Calu3 (cell line): Measurements from ENCODE around the gene HDAC4. TPM values are rescaled to one million over a fixed set of nuclear protein-coding genes. Genes with fewer than 3 reads are reported as not detected.

Source experiments
- BruUV-seq: library from RNA; stranded (reverse); fragments of 400-500 nt; replicated peaks from 2 replicates; lab custom pipeline; 2021; lab: Mats Ljungman, UMichigan
- CTCF ChIA-PET: fragments of 300-600 bp; sonication (Branson Sonifier 250); formaldehyde crosslinking; loops from one replicate; lab custom pipeline; 2022; ENCODE audit warnings: antibody characterized with exemption; lab: Charles Lee
- DNase-seq: peaks from one replicate; pipeline ENCODE4 v3.0.0; 2022
- H3K27ac Mint-ChIP-seq: one replicate; pipeline ENCODE4 v1.8.0; 2022; ENCODE audit warnings: mixed read lengths; ENCODE audit not compliant: unreplicated experiment
- H3K27me3 Mint-ChIP-seq: one replicate; pipeline ENCODE4 v1.8.0; 2022; ENCODE audit warnings: mixed read lengths; ENCODE audit not compliant: unreplicated experiment
- H3K36me3 Mint-ChIP-seq: one replicate; pipeline ENCODE4 v1.8.0; 2022; ENCODE audit warnings: mild to moderate bottlenecking, moderate library complexity, mixed read lengths; ENCODE audit not compliant: insufficient read depth, unreplicated experiment
- H3K4me1 Mint-ChIP-seq: one replicate; pipeline ENCODE4 v1.8.0; 2022; ENCODE audit warnings: mild to moderate bottlenecking, low read depth, mixed read lengths; ENCODE audit not compliant: unreplicated experiment
- H3K4me3 Mint-ChIP-seq: one replicate; pipeline ENCODE4 v1.8.0; 2022; ENCODE audit warnings: mild to moderate bottlenecking, low read depth, moderate library complexity, mixed read lengths; ENCODE audit not compliant: unreplicated experiment
- H3K9me3 Mint-ChIP-seq: one replicate; pipeline ENCODE4 v1.8.0; 2022; ENCODE audit warnings: low read depth, mixed read lengths; ENCODE audit not compliant: unreplicated experiment
- CTCF ChIP-seq: fragments of 200-600 bp; IDR thresholded peaks from one replicate; pipeline ENCODE4 v1.8.0; 2022; ENCODE audit warnings: antibody characterized with exemption; ENCODE audit not compliant: unreplicated experiment
- intact Hi-C: fragments of 100-400 bp; cut with micrococcal nuclease; formaldehyde crosslinking; loops from one replicate; pipeline ENCODE4 v1.10.0; 2022; ENCODE audit not compliant: unreplicated experiment
- total RNA-seq: library from RNA; stranded (reverse); gene quantifications from 2 replicates; pipeline ENCODE4 v1.2.3, GENCODE V29; 2022

The HDAC4 gene
- total RNA-seq, 1 experiment from 2014 or later: 39.6 TPM

GRCh38 chr2:239078128-239078924, 322.5 kb downstream of the HDAC4 start:
- H3K4me3 Mint-ChIP-seq: no peak overlapping the region
- no TSS peak for BruUV-seq
- no peaks in the 10 kb centered on the region for H3K9me3 Mint-ChIP-seq
- no peak for TF ChIP-seq CTCF
- CTCF ChIA-PET: no interaction called here
- H3K36me3 Mint-ChIP-seq: peaks cover 11% of the 10 kb centered on the region
- no peak for DNase-seq
- intact Hi-C loops: no loop called here
- no peak overlapping the region for H3K27ac Mint-ChIP-seq
- H3K4me1 Mint-ChIP-seq: no peaks in the 10 kb centered on the region
- no peaks in the 10 kb centered on the region for H3K27me3 Mint-ChIP-seq

- Mint-ChIP-seq H3K36me3 (peaks cover 11% of the 10 kb centered on the region), H3K9me3 (no peaks in the 10 kb centered on the region), H3K4me3 (no peak overlapping the region), H3K27ac (no peak overlapping the region), H3K4me1 (no peaks in the 10 kb centered on the region), H3K27me3 (no peaks in the 10 kb centered on the region)
- BruUV-seq: no TSS peak
- CTCF ChIA-PET: no interaction called here
- no peak for DNase-seq
- intact Hi-C loops: no loop called here
- no peak for TF ChIP-seq CTCF
These were observed 323.6 kb downstream of the HDAC4 start for GRCh38 chr2:239077260-239077659.

- no TSS peak for BruUV-seq
- H3K36me3 Mint-ChIP-seq: peaks cover 11% of the 10 kb centered on the region
- no peaks in the 10 kb centered on the region for H3K27me3 Mint-ChIP-seq
- TF ChIP-seq CTCF: no peak
- DNase-seq: no peak
- no peaks in the 10 kb centered on the region for H3K9me3 Mint-ChIP-seq
- intact Hi-C loops: no loop called here
- no peak overlapping the region for H3K27ac Mint-ChIP-seq
- CTCF ChIA-PET: no interaction called here
- no peaks in the 10 kb centered on the region for H3K4me1 Mint-ChIP-seq
- H3K4me3 Mint-ChIP-seq: no peak overlapping the region
These were observed 324.7 kb downstream of the HDAC4 start for GRCh38 chr2:239075918-239076758.

- TF ChIP-seq CTCF: no peak
- peaks cover 8% of the 10 kb centered on the region for H3K4me1 Mint-ChIP-seq
- no peaks in the 10 kb centered on the region for H3K27me3 Mint-ChIP-seq
- DNase-seq: no peak
- H3K27ac Mint-ChIP-seq: no peak overlapping the region
- CTCF ChIA-PET: no interaction called here
- no peak overlapping the region for H3K4me3 Mint-ChIP-seq
- no peaks in the 10 kb centered on the region for H3K9me3 Mint-ChIP-seq
- BruUV-seq: no TSS peak
- intact Hi-C loops: no loop called here
- peaks cover 6% of the 10 kb centered on the region for H3K36me3 Mint-ChIP-seq
These were observed 326.9 kb downstream of the HDAC4 start for GRCh38 chr2:239073745-239074530.
